Measurements from ENCODE around the gene GAPVD1. TPM values are rescaled to one million over a fixed set of nuclear protein-coding genes. Genes with fewer than 3 reads are reported as not detected.

The GAPVD1 gene
- total RNA-seq, 2 experiments from 2014 or later, result 74.1 to 82.2 TPM

GRCh38 chr9:125268394-125269013 is 6.9 kb downstream of the GAPVD1 start:
- peak overlapping the region; percentile 35 for H3K27ac Mint-ChIP-seq
- ATAC-seq (ENCODE audit: poor library complexity) (no peak), DNase-seq (no peak)
- H3K27ac ChIP-seq (ENCODE audit: low read depth in 1 of 2, low read length in 2 of 2), result no peak overlapping the region
- TF ChIP-seq, protein P1, sequence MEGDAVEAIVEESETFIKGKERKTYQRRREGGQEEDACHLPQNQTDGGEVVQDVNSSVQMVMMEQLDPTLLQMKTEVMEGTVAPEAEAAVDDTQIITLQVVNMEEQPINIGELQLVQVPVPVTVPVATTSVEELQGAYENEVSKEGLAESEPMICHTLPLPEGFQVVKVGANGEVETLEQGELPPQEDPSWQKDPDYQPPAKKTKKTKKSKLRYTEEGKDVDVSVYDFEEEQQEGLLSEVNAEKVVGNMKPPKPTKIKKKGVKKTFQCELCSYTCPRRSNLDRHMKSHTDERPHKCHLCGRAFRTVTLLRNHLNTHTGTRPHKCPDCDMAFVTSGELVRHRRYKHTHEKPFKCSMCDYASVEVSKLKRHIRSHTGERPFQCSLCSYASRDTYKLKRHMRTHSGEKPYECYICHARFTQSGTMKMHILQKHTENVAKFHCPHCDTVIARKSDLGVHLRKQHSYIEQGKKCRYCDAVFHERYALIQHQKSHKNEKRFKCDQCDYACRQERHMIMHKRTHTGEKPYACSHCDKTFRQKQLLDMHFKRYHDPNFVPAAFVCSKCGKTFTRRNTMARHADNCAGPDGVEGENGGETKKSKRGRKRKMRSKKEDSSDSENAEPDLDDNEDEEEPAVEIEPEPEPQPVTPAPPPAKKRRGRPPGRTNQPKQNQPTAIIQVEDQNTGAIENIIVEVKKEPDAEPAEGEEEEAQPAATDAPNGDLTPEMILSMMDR (IDR thresholded peaks at IDR 0.05), result no peak
- intact Hi-C loops (cut with DNase I, micrococcal nuclease), result loop anchor here in 1 of 2 experiments (10.0 kb wide), 1 partner anchor 46 kb away; no protein-coding TSS in a partner anchor
- no peaks in the 10 kb centered on the region for H3K27me3 Mint-ChIP-seq
- peaks cover 14% of the 10 kb centered on the region for H3K4me1 ChIP-seq (ENCODE audit: insufficient read depth, low read length)
- ChIA-PET POLR2A (interaction anchor here (0.9 to 1.2 kb wide), 2 partner anchors 13 to 27 kb away, joined by 3 to 4 read pairs; partner anchors contain the start of gene HSPA5), CTCF (interaction anchor here (0.5 kb wide), 1 partner anchor 406 kb away, joined by 3 read pairs; no protein-coding TSS in a partner anchor)
- H3K4me3 ChIP-seq (ENCODE audit: low read length), result no peak overlapping the region
- no peaks in the 10 kb centered on the region for H3K9me3 Mint-ChIP-seq
- H3K4me3 Mint-ChIP-seq, result no peak overlapping the region
- peaks cover 58% of the 10 kb centered on the region for H3K4me1 Mint-ChIP-seq (ENCODE audit: low read depth)
- H3K27me3 ChIP-seq (ENCODE audit: control insufficient read depth in 1 of 2, insufficient read depth in 2 of 2, low read length in 2 of 2), result no peaks in the 10 kb centered on the region
- H3K36me3 ChIP-seq (ENCODE audit: insufficient read depth, low read length), result peaks cover 13% of the 10 kb centered on the region
- H3K9me3 ChIP-seq (ENCODE audit: control insufficient read depth in 1 of 2, insufficient read depth in 1 of 2, low read length in 2 of 2), result no peaks in the 10 kb centered on the region
- peaks cover 65% of the 10 kb centered on the region for H3K36me3 Mint-ChIP-seq (ENCODE audit: low read depth)

DNA sequence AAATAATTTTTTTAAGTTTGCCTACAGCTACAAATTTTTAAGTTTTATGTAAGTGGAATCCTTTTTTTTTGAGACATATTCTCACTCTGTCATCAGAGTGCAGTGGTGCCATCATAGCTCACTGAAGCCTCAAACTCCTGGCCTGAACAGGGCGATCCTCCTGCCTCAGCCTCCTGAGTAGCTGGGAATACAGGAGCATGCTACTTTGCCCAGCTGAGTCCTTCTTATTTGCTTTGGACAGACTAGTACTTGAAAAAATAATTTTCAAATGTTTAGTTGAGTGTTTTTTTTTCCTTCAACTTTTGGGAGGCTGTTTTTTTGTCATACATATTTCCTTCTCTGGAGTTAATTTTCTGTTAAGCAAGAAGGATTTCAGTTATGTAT is 7.4 kb downstream of the GAPVD1 start:
- peaks cover 55% of the 10 kb centered on the region for H3K4me1 Mint-ChIP-seq (ENCODE audit: low read depth)
- Histone ChIP-seq H3K27ac (ENCODE audit: low read depth in 1 of 2, low read length in 2 of 2) (no peak overlapping the region), H3K27me3 (ENCODE audit: control insufficient read depth in 1 of 2, insufficient read depth in 2 of 2, low read length in 2 of 2) (no peaks in the 10 kb centered on the region), H3K4me3 (ENCODE audit: low read length) (no peak overlapping the region), H3K9me3 (ENCODE audit: control insufficient read depth in 1 of 2, insufficient read depth in 1 of 2, low read length in 2 of 2) (no peaks in the 10 kb centered on the region), H3K4me1 (ENCODE audit: insufficient read depth, low read length) (peaks cover 9% of the 10 kb centered on the region), H3K36me3 (ENCODE audit: insufficient read depth, low read length) (peaks cover 13% of the 10 kb centered on the region)
- TF ChIP-seq, protein P1 (IDR thresholded peaks at IDR 0.05), result no peak
- DNase-seq (no peak), ATAC-seq (ENCODE audit: poor library complexity) (no peak)
- H3K4me3 Mint-ChIP-seq, result no peak overlapping the region
- H3K27me3 Mint-ChIP-seq, result no peaks in the 10 kb centered on the region
- intact Hi-C loops (cut with DNase I, micrococcal nuclease), result loop anchor here in 1 of 2 experiments (10.0 kb wide), 1 partner anchor 46 kb away; no protein-coding TSS in a partner anchor
- CTCF ChIA-PET, result interaction anchor here (0.5 to 0.6 kb wide), 2 partner anchors 33 to 406 kb away, joined by 3 to 4 read pairs; no protein-coding TSS in a partner anchor
- H3K27ac Mint-ChIP-seq, result no peak overlapping the region
- H3K9me3 Mint-ChIP-seq, result no peaks in the 10 kb centered on the region
- POLR2A ChIA-PET, result interaction anchor here (0.9 to 1.2 kb wide), 2 partner anchors 13 to 28 kb away, joined by 3 to 4 read pairs; partner anchors contain the start of gene HSPA5
- peaks cover 61% of the 10 kb centered on the region for H3K36me3 Mint-ChIP-seq (ENCODE audit: low read depth)

DNA sequence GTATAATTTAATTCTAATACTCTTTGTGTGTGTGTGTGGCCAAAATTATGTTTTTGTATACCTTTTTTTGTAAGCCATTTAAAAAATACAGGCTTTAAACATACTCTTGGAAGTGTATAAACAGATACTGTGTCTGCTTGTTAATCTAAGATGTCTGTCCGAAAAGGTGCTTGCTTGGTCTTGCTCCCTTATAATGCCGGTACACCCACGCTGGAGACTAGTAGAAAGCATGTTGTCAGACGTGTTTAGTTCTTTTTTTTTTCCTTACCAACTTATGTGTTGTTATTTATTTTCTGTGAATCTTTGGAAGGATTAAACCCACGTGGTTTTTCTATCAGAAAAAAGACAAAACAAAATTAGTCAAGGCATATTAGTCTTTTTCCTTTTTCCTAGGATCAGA is 9.5 kb downstream of the GAPVD1 start:
- ChIA-PET CTCF (interaction anchor here (0.7 kb wide), 1 partner anchor 114 kb away, joined by 3 read pairs; no protein-coding TSS in a partner anchor), POLR2A (no interaction called here)
- TF ChIP-seq, protein P1 (IDR thresholded peaks at IDR 0.05), result no peak
- no peak overlapping the region for H3K4me3 Mint-ChIP-seq
- DNase-seq (no peak), ATAC-seq (ENCODE audit: poor library complexity) (no peak)
- H3K27ac ChIP-seq (ENCODE audit: low read depth in 1 of 2, low read length in 2 of 2), result no peak overlapping the region
- H3K27me3 ChIP-seq (ENCODE audit: control insufficient read depth in 1 of 2, insufficient read depth in 2 of 2, low read length in 2 of 2), result no peaks in the 10 kb centered on the region
- no peaks in the 10 kb centered on the region for H3K4me1 ChIP-seq (ENCODE audit: insufficient read depth, low read length)
- H3K27ac Mint-ChIP-seq, result no peak overlapping the region
- peaks cover 46% of the 10 kb centered on the region for H3K36me3 Mint-ChIP-seq (ENCODE audit: low read depth)
- H3K9me3 Mint-ChIP-seq, result no peaks in the 10 kb centered on the region
- H3K27me3 Mint-ChIP-seq, result no peaks in the 10 kb centered on the region
- peaks cover 8% of the 10 kb centered on the region for H3K36me3 ChIP-seq (ENCODE audit: insufficient read depth, low read length)
- H3K4me1 Mint-ChIP-seq (ENCODE audit: low read depth), result peaks cover 44% of the 10 kb centered on the region
- intact Hi-C loops (cut with DNase I, micrococcal nuclease), result no loop called here
- H3K9me3 ChIP-seq (ENCODE audit: control insufficient read depth in 1 of 2, insufficient read depth in 1 of 2, low read length in 2 of 2), result no peaks in the 10 kb centered on the region
- no peak overlapping the region for H3K4me3 ChIP-seq (ENCODE audit: low read length)

Measured in CD4-positive, alpha-beta T cell (primary cell).